Stimulated activated CD8-positive, alpha-beta memory T cell treated with anti-CD3 and anti-CD28 coated beads, Interleukin-15, amount 100 ng/mL, for 24 hours (primary cell): ENCODE measurements around the gene TLN1.

Experiments
- DNase-seq: peaks from one replicate; pipeline ENCODE4 v3.0.0-alpha.2; 2020; ENCODE audit warnings: low read depth

TLN1 gene

GRCh38 chr9:35686222-35687203, 45.5 kb downstream of the TLN1 start:
- DNase-seq, result no peak

GRCh38 chr9:35685506-35685905, 46.5 kb downstream of the TLN1 start:
- no peak for DNase-seq

- DNase-seq, result no peak
Observed at GRCh38 chr9:35684921-35685320, 47.1 kb downstream of the TLN1 start.

GRCh38 chr9:35683323-35683722, 48.7 kb downstream of the TLN1 start:
- DNase-seq, result no peak

GRCh38 chr9:35682520-35683315, 49.3 kb downstream of the TLN1 start:
- no peak for DNase-seq

- DNase-seq, result no peak
Observed at GRCh38 chr9:35682051-35682450, 49.9 kb downstream of the TLN1 start.

- no peak for DNase-seq
Observed at GRCh38 chr9:35681341-35682002, 50.5 kb downstream of the TLN1 start.

GRCh38 chr9:35680331-35681105, 51.5 kb downstream of the TLN1 start:
- no peak for DNase-seq

GRCh38 chr9:35679766-35680330, 52.1 kb downstream of the TLN1 start:
- DNase-seq, result no peak

GRCh38 chr9:35679091-35679490, 52.9 kb downstream of the TLN1 start:
- DNase-seq, result no peak

GRCh38 chr9:35675732-35676392, 56.1 kb downstream of the TLN1 start:
- DNase-seq, result no peak

- DNase-seq, result no peak
Observed at GRCh38 chr9:35675204-35675603, 56.8 kb downstream of the TLN1 start.

- no peak for DNase-seq
Observed at GRCh38 chr9:35674025-35674361, 58.0 kb downstream of the TLN1 start.

- no peak for DNase-seq
Observed at GRCh38 chr9:35673132-35674024, 58.6 kb downstream of the TLN1 start, which contains the start of gene CA9. Gene CA9 (plus strand): TSS chr9:35673928. CDS start chr9:35673960, 32 bp downstream.

- DNase-seq, result no peak
Observed at GRCh38 chr9:35669331-35670145, 62.5 kb downstream of the TLN1 start.

GRCh38 chr9:35667939-35668338, 64.1 kb downstream of the TLN1 start:
- DNase-seq, result no peak

GRCh38 chr9:35666549-35666948, 65.4 kb downstream of the TLN1 start:
- DNase-seq, result no peak

GRCh38 chr9:35666045-35666444, 66.0 kb downstream of the TLN1 start:
- DNase-seq, result no peak

- DNase-seq, result no peak
Observed at GRCh38 chr9:35665471-35665818, 66.5 kb downstream of the TLN1 start.
